Measurements from ENCODE around the gene AP2M1. TPM values are rescaled to one million over a fixed set of nuclear protein-coding genes. Genes with fewer than 3 reads are reported as not detected.

The AP2M1 gene
- total RNA-seq, 2 experiments from 2014 or later: 147 to 158 TPM

GRCh38 chr3:184177767-184178306, 3.2 kb downstream of the AP2M1 start:
- POLR2A ChIA-PET: interaction anchor here (0.6 kb wide), 1 partner anchor 1497 kb away, joined by 3 read pairs; no protein-coding TSS in a partner anchor
- Histone ChIP-seq H3K27ac (ENCODE audit: low read depth, low read length, poor library complexity, severe bottlenecking) (no peak overlapping the region), H3K4me2 (ENCODE audit: low read length) (no peak overlapping the region), H3K79me2 (ENCODE audit: insufficient read depth, low read depth, low read length) (peaks cover 14% of the 10 kb centered on the region), H3K9me2 (ENCODE audit: insufficient read depth, low read length) (no peaks in the 10 kb centered on the region), H2AFZ (ENCODE audit: low read length) (no peak overlapping the region), H3K36me3 (ENCODE audit: insufficient read depth, low read length) (peaks cover 58% of the 10 kb centered on the region), H3K9me3 (ENCODE audit: low read length) (no peaks in the 10 kb centered on the region), H3K4me1 (ENCODE audit: insufficient read depth, low read length, poor library complexity, severe bottlenecking) (peaks cover 26% of the 10 kb centered on the region), H4K20me1 (ENCODE audit: insufficient read depth, low read length) (no peaks in the 10 kb centered on the region), H3K4me3 (ENCODE audit: low read depth, low read length, poor library complexity, severe bottlenecking) (no peak overlapping the region)
- DNase-seq (ENCODE audit: low spot score): no peak
- BruUV-seq (replicated peaks): no TSS peak
- intact Hi-C loops (cut with micrococcal nuclease; ENCODE audit: unreplicated experiment): no loop called here
- CTCF ChIA-PET (ENCODE audit: unreplicated experiment): no interaction called here
- TF ChIP-seq EZH2phosphoT487 (IDR thresholded peaks at IDR 0.05; ENCODE audit: borderline replicate concordance, low read depth, low read length): no peak
- TF ChIP-seq CTCF (conservative IDR thresholded peaks at IDR 0.05; ENCODE audit: low read length): no peak

- no peak overlapping the region for H3K4me2 ChIP-seq (ENCODE audit: low read length)
- H4K20me1 ChIP-seq (ENCODE audit: insufficient read depth, low read length): no peaks in the 10 kb centered on the region
- H3K79me2 ChIP-seq (ENCODE audit: insufficient read depth, low read depth, low read length): peaks cover 14% of the 10 kb centered on the region
- DNase-seq (ENCODE audit: low spot score): no peak
- ChIA-PET CTCF (ENCODE audit: unreplicated experiment) (interaction anchor here (0.7 kb wide), 1 partner anchor 984 kb away, joined by 5 read pairs; no protein-coding TSS in a partner anchor), POLR2A (no interaction called here)
- no peak overlapping the region for H2AFZ ChIP-seq (ENCODE audit: low read length)
- H3K4me3 ChIP-seq (ENCODE audit: low read depth, low read length, poor library complexity, severe bottlenecking): no peak overlapping the region
- no peak overlapping the region for H3K27ac ChIP-seq (ENCODE audit: low read depth, low read length, poor library complexity, severe bottlenecking)
- peaks cover 66% of the 10 kb centered on the region for H3K36me3 ChIP-seq (ENCODE audit: insufficient read depth, low read length)
- no TSS peak for BruUV-seq (replicated peaks)
- H3K9me3 ChIP-seq (ENCODE audit: low read length): no peaks in the 10 kb centered on the region
- H3K4me1 ChIP-seq (ENCODE audit: insufficient read depth, low read length, poor library complexity, severe bottlenecking): peaks cover 26% of the 10 kb centered on the region
- intact Hi-C loops (cut with micrococcal nuclease; ENCODE audit: unreplicated experiment): no loop called here
- TF ChIP-seq CTCF (conservative IDR thresholded peaks at IDR 0.05; ENCODE audit: low read length) (no peak), EZH2phosphoT487 (IDR thresholded peaks at IDR 0.05; ENCODE audit: borderline replicate concordance, low read depth, low read length) (no peak)
- H3K9me2 ChIP-seq (ENCODE audit: insufficient read depth, low read length): no peaks in the 10 kb centered on the region
These were observed 4.0 kb downstream of the AP2M1 start for GRCh38 chr3:184178521-184179138.

- Histone ChIP-seq H3K4me3 (ENCODE audit: low read depth, low read length, poor library complexity, severe bottlenecking) (no peak overlapping the region), H3K9me2 (ENCODE audit: insufficient read depth, low read length) (no peaks in the 10 kb centered on the region), H2AFZ (ENCODE audit: low read length) (no peak overlapping the region), H3K79me2 (ENCODE audit: insufficient read depth, low read depth, low read length) (peaks cover 12% of the 10 kb centered on the region), H3K4me1 (ENCODE audit: insufficient read depth, low read length, poor library complexity, severe bottlenecking) (peaks cover 24% of the 10 kb centered on the region), H3K4me2 (ENCODE audit: low read length) (no peak overlapping the region), H3K9me3 (ENCODE audit: low read length) (no peaks in the 10 kb centered on the region), H3K36me3 (ENCODE audit: insufficient read depth, low read length) (peaks cover 76% of the 10 kb centered on the region), H3K27ac (ENCODE audit: low read depth, low read length, poor library complexity, severe bottlenecking) (no peak overlapping the region), H4K20me1 (ENCODE audit: insufficient read depth, low read length) (no peaks in the 10 kb centered on the region)
- intact Hi-C loops (cut with micrococcal nuclease; ENCODE audit: unreplicated experiment): no loop called here
- BruUV-seq (replicated peaks): no TSS peak
- ChIA-PET CTCF (ENCODE audit: unreplicated experiment) (interaction anchor here (0.6 kb wide), 1 partner anchor 502 kb away, joined by 7 read pairs; no protein-coding TSS in a partner anchor), POLR2A (interaction anchor here (0.6 kb wide), 1 partner anchor 607 kb away, joined by 4 read pairs; no protein-coding TSS in a partner anchor)
- no peak for DNase-seq (ENCODE audit: low spot score)
- TF ChIP-seq EZH2phosphoT487 (IDR thresholded peaks at IDR 0.05; ENCODE audit: borderline replicate concordance, low read depth, low read length): no peak
- no peak for TF ChIP-seq CTCF (conservative IDR thresholded peaks at IDR 0.05; ENCODE audit: low read length)
These were observed 5.5 kb downstream of the AP2M1 start for GRCh38 chr3:184180165-184180564.
